HG03135 (cell line): Measurements from ENCODE around the gene CSH2.
A peak's percentile ranks its signal among the peaks of the same experiment; 100 is the strongest.

ENCODE experiments used
- ATAC-seq: cut with Tn5 transposase; IDR thresholded peaks from one replicate; pipeline ENCODE4 v1.9.1; 2021; ENCODE audit warnings: mild to moderate bottlenecking, moderate library complexity; ENCODE audit not compliant: unreplicated experiment

The CSH2 gene

GRCh38 chr17:63835167-63835720 is 38.2 kb downstream of the CSH2 start:
- no peak for ATAC-seq

GRCh38 chr17:63834431-63835166 is 38.9 kb downstream of the CSH2 start:
- ATAC-seq, result no peak

- no peak for ATAC-seq
These were observed 39.6 kb downstream of the CSH2 start for GRCh38 chr17:63833741-63834373.

- ATAC-seq, result no peak
These were observed 40.3 kb downstream of the CSH2 start for GRCh38 chr17:63833026-63833740.

- no peak for ATAC-seq
These were observed 41.0 kb downstream of the CSH2 start for GRCh38 chr17:63832455-63832854.

- ATAC-seq, result no peak
These were observed 41.5 kb downstream of the CSH2 start for GRCh38 chr17:63832014-63832413.

GRCh38 chr17:63831505-63831904 is 42.0 kb downstream of the CSH2 start:
- ATAC-seq, result no peak

- no peak for ATAC-seq
These were observed 42.5 kb downstream of the CSH2 start for GRCh38 chr17:63830904-63831491.

GRCh38 chr17:63830278-63830677 is 43.2 kb downstream of the CSH2 start:
- no peak for ATAC-seq

- ATAC-seq, result no peak
These were observed 44.5 kb downstream of the CSH2 start for GRCh38 chr17:63828936-63829335.

GRCh38 chr17:63827801-63828221 is 45.7 kb downstream of the CSH2 start:
- ATAC-seq, result no peak

GRCh38 chr17:63827002-63827800 is 46.3 kb downstream of the CSH2 start, which contains the start of the genes FTSJ3 and PSMC5:
Gene FTSJ3 (minus strand): TSS chr17:63827663. CDS start chr17:63826902, 761 bp downstream.
Gene PSMC5 (plus strand): TSS chr17:63827431. CDS start chr17:63827491, 60 bp downstream.
- ATAC-seq, result peak; percentile 85

- ATAC-seq, result peak; percentile 3
These were observed 46.9 kb downstream of the CSH2 start for GRCh38 chr17:63826468-63827001.

- no peak for ATAC-seq
These were observed 49.1 kb downstream of the CSH2 start for GRCh38 chr17:63824362-63824761.

GRCh38 chr17:63823659-63824331 is 49.7 kb downstream of the CSH2 start:
- no peak for ATAC-seq

- no peak for ATAC-seq
These were observed 50.9 kb downstream of the CSH2 start for GRCh38 chr17:63822537-63822936.
